IMR-90 (cell line): ENCODE results near the gene C10orf62. TPM values are rescaled to one million over a fixed set of nuclear protein-coding genes. Genes with fewer than 3 reads are reported as not detected.
A peak's percentile ranks its signal among the peaks of the same experiment; 100 is the strongest.

Source experiments
- ATAC-seq: fragments of 200-7000 bp; cut with Tn5 transposase; 2 replicates; pipeline ENCODE4 v1.9.1; 2020; ENCODE audit warnings: low read depth, mild to moderate bottlenecking, moderate library complexity
- BruUV-seq: library from RNA; stranded (reverse); fragments of 400-500 nt; replicated peaks from 2 replicates; lab custom pipeline; 2021; lab: Mats Ljungman, UMichigan
- CTCF ChIA-PET: fragments of 300-600 bp; formaldehyde crosslinking; extraction: SDS; loops from one replicate; lab custom pipeline; 2021; ENCODE audit warnings: antibody characterized with exemption; lab: Yijun Ruan, JAX
- POLR2A ChIA-PET: fragments of 300-600 bp; sonication (Branson Sonifier 250); formaldehyde crosslinking; loops from one replicate; lab custom pipeline; 2022; ENCODE audit warnings: antibody characterized with exemption; ENCODE audit not compliant: unreplicated experiment; lab: Charles Lee
- DNase-seq: peaks from one replicate; pipeline ENCODE4 v3.0.0; 2013
- H2AFZ ChIP-seq: replicated peaks from 2 replicates; pipeline ENCODE3; 2013; ENCODE audit warnings: low read length, mild to moderate bottlenecking; ENCODE audit not compliant: poor library complexity
- H2AK5ac ChIP-seq: 2 replicates; pipeline ENCODE4 v1.6.1; 2013; ENCODE audit warnings: low read depth, low read length, inconsistent platforms
- H2AK9ac ChIP-seq: replicated peaks from 2 replicates; pipeline ENCODE3; 2013; ENCODE audit warnings: mild to moderate bottlenecking, low read depth, low read length, moderate library complexity; ENCODE audit not compliant: poor library complexity
- H2BK120ac ChIP-seq: 2 replicates; pipeline ENCODE4 v1.6.1; 2013; ENCODE audit warnings: low read depth, low read length, inconsistent platforms
- H2BK15ac ChIP-seq: 3 replicates; pipeline ENCODE4 v1.6.1; 2013; ENCODE audit warnings: low read depth, low read length, inconsistent platforms
- H2BK20ac ChIP-seq: 2 replicates; pipeline ENCODE4 v1.6.1; 2013; ENCODE audit warnings: low read depth, mild to moderate bottlenecking, inconsistent platforms, low read length, moderate library complexity
- H2BK5ac ChIP-seq: 2 replicates; pipeline ENCODE4 v1.6.1; 2013; ENCODE audit warnings: mild to moderate bottlenecking, low read depth, low read length, inconsistent platforms; ENCODE audit not compliant: poor library complexity, severe bottlenecking
- H3K14ac ChIP-seq: replicated peaks from 2 replicates; pipeline ENCODE4 v1.6.1; 2013; ENCODE audit warnings: low read depth, low read length, inconsistent platforms
- H3K18ac ChIP-seq: 2 replicates; pipeline ENCODE4 v1.6.1; 2013; ENCODE audit warnings: low read depth, low read length, control low read depth
- H3K23ac ChIP-seq: 2 replicates; pipeline ENCODE4 v1.6.1; 2013; ENCODE audit warnings: low read depth, low read length, inconsistent platforms
- H3K27ac ChIP-seq: 2 replicates; pipeline ENCODE4 v1.5.1; 2013; ENCODE audit warnings: mild to moderate bottlenecking, control low read depth, low read length; ENCODE audit not compliant: insufficient read depth
- H3K27me3 ChIP-seq: 2 replicates; pipeline ENCODE4 v1.6.1; 2013; ENCODE audit warnings: low read length; ENCODE audit not compliant: control insufficient read depth, insufficient read depth
- H3K36me3 ChIP-seq: 2 replicates; pipeline ENCODE4 v1.6.1; 2013; ENCODE audit warnings: low read length, mixed read lengths; ENCODE audit not compliant: control insufficient read depth, insufficient read depth
- H3K4ac ChIP-seq: 2 replicates; pipeline ENCODE4 v1.6.1; 2013; ENCODE audit warnings: low read depth, low read length, inconsistent platforms
- H3K4me1 ChIP-seq: 2 replicates; pipeline ENCODE4 v1.6.1; 2013; ENCODE audit warnings: low read length, mixed read lengths; ENCODE audit not compliant: control insufficient read depth, insufficient read depth
- H3K4me2 ChIP-seq: 2 replicates; pipeline ENCODE4 v1.6.1; 2013; ENCODE audit warnings: low read depth, mild to moderate bottlenecking, control low read depth, low read length, moderate library complexity
- H3K4me3 ChIP-seq: 2 replicates; pipeline ENCODE4 v1.5.1; 2013; ENCODE audit warnings: low read depth, mild to moderate bottlenecking, control low read depth, low read length, moderate library complexity; ENCODE audit not compliant: insufficient read depth
- H3K56ac ChIP-seq: 2 replicates; pipeline ENCODE4 v1.6.1; 2013; ENCODE audit warnings: low read length, inconsistent platforms; ENCODE audit not compliant: insufficient read depth; ENCODE audit errors: extremely low read depth
- H3K79me1 ChIP-seq, 2 experiments: 2 replicates each; pipeline ENCODE4 v1.6.1; 2013; ENCODE audit warnings: low read length in 2 of 2, inconsistent platforms in 1 of 2, low read depth in 1 of 2
- H3K9ac ChIP-seq: 2 replicates; pipeline ENCODE4 v1.6.1; 2013; ENCODE audit warnings: low read depth, low read length, control low read depth
- H3K9me1 ChIP-seq: 2 replicates; pipeline ENCODE4 v1.6.1; 2013; ENCODE audit warnings: low read length, inconsistent platforms; ENCODE audit not compliant: insufficient read depth
- H3K9me3 ChIP-seq: 2 replicates; pipeline ENCODE4 v1.6.1; 2013; ENCODE audit warnings: low read length; ENCODE audit not compliant: control insufficient read depth, insufficient read depth
- H4K20me1 ChIP-seq: 2 replicates; pipeline ENCODE4 v1.6.1; 2013; ENCODE audit warnings: low read length, inconsistent platforms; ENCODE audit not compliant: insufficient read depth
- H4K5ac ChIP-seq: 2 replicates; pipeline ENCODE4 v1.6.1; 2013; ENCODE audit warnings: mild to moderate bottlenecking, low read depth, low read length, control low read depth
- H4K8ac ChIP-seq, 2 experiments: 2 replicates each; pipeline ENCODE4 v1.6.1; 2013; ENCODE audit warnings: low read depth in 2 of 2, low read length in 2 of 2, control low read depth in 1 of 2, inconsistent platforms in 1 of 2
- H4K91ac ChIP-seq: 2 replicates; pipeline ENCODE4 v1.6.1; 2013; ENCODE audit warnings: low read depth, low read length, inconsistent platforms; ENCODE audit not compliant: insufficient read depth
- BHLHE40 ChIP-seq: fragments of 150-350 bp; IDR thresholded peaks from 2 replicates; pipeline ENCODE4 v1.6.1; 2016; ENCODE audit warnings: mild to moderate bottlenecking, low read depth, low read length
- CHD1 ChIP-seq: IDR thresholded peaks from 2 replicates; pipeline ENCODE4 v1.6.1; 2012; ENCODE audit warnings: low read depth, low read length, improper control_type of control experiment
- ELK1 ChIP-seq: fragments of 150-350 bp; IDR thresholded peaks from 2 replicates; pipeline ENCODE4 v1.6.1; 2016; ENCODE audit warnings: low read depth, mild to moderate bottlenecking, low read length, moderate library complexity, borderline replicate concordance
- MAFK ChIP-seq: IDR thresholded peaks from 2 replicates; pipeline ENCODE4 v1.6.1; 2012; ENCODE audit warnings: low read depth, low read length, improper control_type of control experiment
- MXI1 ChIP-seq: IDR thresholded peaks from 2 replicates; pipeline ENCODE4 v1.6.1; 2012; ENCODE audit warnings: low read depth, mild to moderate bottlenecking, low read length, moderate library complexity, borderline replicate concordance
- RAD21 ChIP-seq: IDR thresholded peaks from 2 replicates; pipeline ENCODE4 v1.6.1; 2012; ENCODE audit warnings: low read length, improper control_type of control experiment
- RFX5 ChIP-seq: IDR thresholded peaks from 2 replicates; pipeline ENCODE4 v1.8.0; 2012; ENCODE audit warnings: low read depth, mild to moderate bottlenecking, low read length, moderate library complexity
- USF2 ChIP-seq: fragments of 150-350 bp; IDR thresholded peaks from 2 replicates; pipeline ENCODE4 v1.6.1; 2017; ENCODE audit warnings: mild to moderate bottlenecking, antibody characterized with exemption, low read length, low read depth
- whole genome bisulfite sequencing, 2 experiments: methylation state at CpG; one replicate each; pipeline versions ENCODE4 v1.1.5 to v1.1.7; 2013; ENCODE audit warnings: missing lambda C conversion rate in 2 of 2; ENCODE audit not compliant: insufficient read length in 1 of 2; ENCODE audit errors: extremely low coverage in 2 of 2; 5-methylcytosine and 5-hydroxymethylcytosine counted together
- dilution Hi-C: fragments of 300-500 bp; cut with HindIII; formaldehyde crosslinking; loops from one replicate; pipeline ENCODE4 v1.14.3; 2018; ENCODE audit warnings: low sequenced_read_pairs; ENCODE audit not compliant: unreplicated experiment
- in situ Hi-C: fragments of 300-500 bp; cut with MboI; formaldehyde crosslinking; loops from 3 replicates; pipeline ENCODE4 v1.14.3; 2019; ENCODE audit warnings: low sequenced_read_pairs, inconsistent platforms, mixed read lengths
- intact Hi-C: fragments of 100-400 bp; cut with micrococcal nuclease; formaldehyde crosslinking; loops from 2 replicates; pipeline ENCODE4 v1.10.0; 2022
- polyA plus RNA-seq, 3 experiments: library from polyadenylated mRNA; depleted of rRNA; stranded (reverse); fragments of >200 nt; gene quantifications; 2 replicates each; pipeline ENCODE4 v1.2.3, GENCODE V29; 2012; ENCODE audit warnings: low replicate concordance in 1 of 3
- total RNA-seq: library from RNA; depleted of rRNA; stranded (reverse); fragments of >200 nt; gene quantifications from 2 replicates; pipeline ENCODE4 v1.2.3, GENCODE V29; 2012

Gene C10orf62
- total and polyA plus RNA-seq, 2 of the 4 experiments (the other 2 are of a cell fraction), result not detected

DNA sequence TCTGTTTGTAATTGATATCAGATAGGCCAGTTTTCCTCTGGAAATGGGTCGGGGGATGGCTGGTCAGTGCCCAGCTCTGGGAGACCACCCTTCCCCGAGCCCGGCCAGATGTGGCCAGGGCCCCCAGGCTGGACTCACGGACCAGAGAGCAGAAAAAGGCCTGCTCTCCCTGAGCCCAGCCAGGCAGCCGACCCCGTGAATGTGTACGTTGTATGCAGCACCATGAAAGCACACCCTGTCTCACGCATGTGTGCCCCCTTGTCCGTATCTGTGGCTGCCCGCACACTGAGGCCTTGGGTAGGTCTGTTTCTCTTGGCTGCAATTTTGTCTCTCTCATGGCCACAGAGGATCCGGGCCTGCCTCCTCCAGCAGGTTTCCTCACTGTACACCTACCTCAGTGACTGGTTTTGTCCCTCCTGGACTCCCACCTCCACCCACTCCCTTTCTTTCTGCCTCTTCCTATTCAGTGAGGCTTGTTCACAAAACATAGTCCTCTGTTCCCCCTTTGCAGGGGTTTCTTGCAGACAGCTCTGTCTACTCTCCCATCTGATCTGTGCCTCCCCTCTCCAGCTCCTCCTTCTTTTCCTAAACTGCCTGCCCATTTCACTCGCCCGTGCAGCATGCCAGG is 40.6 kb upstream of the C10orf62 start:
- Histone ChIP-seq H2AK5ac (peak overlapping the region; percentile 49; the same call in 1 of the 2 replicates), H3K27me3 (no peaks in the 10 kb centered on the region), H3K27ac (no peak overlapping the region), H4K8ac (no peak overlapping the region), H2AFZ (peak overlapping the region; percentile 40), H3K18ac (no peak overlapping the region), H2BK20ac (no peak overlapping the region), H3K4ac (0 out of 2 replicates have a peak overlapping the region, but pooled peaks have one; percentile 9), H2BK120ac (0 out of 2 replicates have a peak overlapping the region, but pooled peaks have one; percentile 19), H2AK9ac (peak overlapping the region; percentile 60), H2BK5ac (no peak overlapping the region), H3K14ac (no peak overlapping the region), H3K4me2 (no peak overlapping the region), H3K23ac (no peak overlapping the region), H3K4me3 (no peak overlapping the region), H3K56ac (no peak overlapping the region), H3K9me3 (no peaks in the 10 kb centered on the region), H3K9ac (no peak overlapping the region), H4K20me1 (peaks cover 6% of the 10 kb centered on the region; the same call in 1 of the 2 replicates), H4K5ac (0 out of 2 replicates have a peak overlapping the region, but pooled peaks have one; percentile 30), H3K4me1 (peaks cover 18% of the 10 kb centered on the region), H3K9me1 (peaks cover 6% of the 10 kb centered on the region; the same call in 1 of the 2 replicates), H2BK15ac (no peak overlapping the region; the same call in 2 of the 3 replicates), H4K91ac (no peak overlapping the region), H3K36me3 (no peaks in the 10 kb centered on the region), H3K79me1 (peaks cover 27 to 75% of the 10 kb centered on the region in 2 experiments)
- ATAC-seq (no peak), DNase-seq (no peak)
- POLR2A ChIA-PET, result no interaction called here
- intact Hi-C loops (no loop called here), dilution Hi-C loops (no loop called here), in situ Hi-C loops (no loop called here)
- CTCF ChIA-PET, result interaction anchor here (0.8 kb wide), 1 partner anchor 89 kb away, joined by 3 read pairs; no protein-coding TSS in a partner anchor
- TF ChIP-seq BHLHE40 (no peak), MXI1 (no peak), RAD21 (no peak), RFX5 (no peak), MAFK (no peak), ELK1 (no peak), USF2 (no peak), CHD1 (no peak)
- 96% methylated on average over 10 of the region's 13 CpGs; no CpG with 5 or more reads in 1 of the 2 experiments for WGBS, 2 experiments
- no TSS peak for BruUV-seq
